ENCODE measurements around the gene TRIO. TPM values are rescaled to one million over a fixed set of nuclear protein-coding genes. Genes with fewer than 3 reads are reported as not detected.

Gene TRIO
- polyA plus RNA-seq, 1 experiment = 176 TPM

DNA sequence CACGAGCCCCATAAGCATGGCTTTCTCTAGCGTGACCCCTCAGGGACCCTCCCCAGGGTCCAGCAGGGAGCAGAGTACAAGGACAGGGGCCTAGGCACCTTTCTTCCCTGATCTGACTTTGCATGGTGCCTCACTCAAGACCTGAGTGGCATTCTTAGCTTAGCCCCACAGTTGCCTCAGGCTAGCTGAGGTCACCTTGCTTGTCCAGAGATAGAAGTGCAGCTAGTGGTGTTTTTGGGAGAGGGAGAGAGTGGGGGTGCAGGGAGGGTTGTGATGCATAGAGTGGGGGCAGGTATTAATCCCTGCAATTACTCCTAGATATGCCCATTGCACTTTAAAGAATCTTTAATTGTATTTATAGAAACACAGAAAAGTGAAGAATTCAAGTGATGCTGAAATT lies 8.4 kb upstream of the TRIO start:
- TF ChIP-seq, protein P1, sequence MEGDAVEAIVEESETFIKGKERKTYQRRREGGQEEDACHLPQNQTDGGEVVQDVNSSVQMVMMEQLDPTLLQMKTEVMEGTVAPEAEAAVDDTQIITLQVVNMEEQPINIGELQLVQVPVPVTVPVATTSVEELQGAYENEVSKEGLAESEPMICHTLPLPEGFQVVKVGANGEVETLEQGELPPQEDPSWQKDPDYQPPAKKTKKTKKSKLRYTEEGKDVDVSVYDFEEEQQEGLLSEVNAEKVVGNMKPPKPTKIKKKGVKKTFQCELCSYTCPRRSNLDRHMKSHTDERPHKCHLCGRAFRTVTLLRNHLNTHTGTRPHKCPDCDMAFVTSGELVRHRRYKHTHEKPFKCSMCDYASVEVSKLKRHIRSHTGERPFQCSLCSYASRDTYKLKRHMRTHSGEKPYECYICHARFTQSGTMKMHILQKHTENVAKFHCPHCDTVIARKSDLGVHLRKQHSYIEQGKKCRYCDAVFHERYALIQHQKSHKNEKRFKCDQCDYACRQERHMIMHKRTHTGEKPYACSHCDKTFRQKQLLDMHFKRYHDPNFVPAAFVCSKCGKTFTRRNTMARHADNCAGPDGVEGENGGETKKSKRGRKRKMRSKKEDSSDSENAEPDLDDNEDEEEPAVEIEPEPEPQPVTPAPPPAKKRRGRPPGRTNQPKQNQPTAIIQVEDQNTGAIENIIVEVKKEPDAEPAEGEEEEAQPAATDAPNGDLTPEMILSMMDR (IDR thresholded peaks at IDR 0.05; ENCODE audit: insufficient read depth, low read depth, low read length) = no peak
- ChIA-PET CTCF (interaction anchor here (0.6 to 1.6 kb wide), 5 partner anchors 15 to 416 kb away, joined by 3 to 5 read pairs (median 3); no protein-coding TSS in a partner anchor), POLR2A (no interaction called here)

DNA sequence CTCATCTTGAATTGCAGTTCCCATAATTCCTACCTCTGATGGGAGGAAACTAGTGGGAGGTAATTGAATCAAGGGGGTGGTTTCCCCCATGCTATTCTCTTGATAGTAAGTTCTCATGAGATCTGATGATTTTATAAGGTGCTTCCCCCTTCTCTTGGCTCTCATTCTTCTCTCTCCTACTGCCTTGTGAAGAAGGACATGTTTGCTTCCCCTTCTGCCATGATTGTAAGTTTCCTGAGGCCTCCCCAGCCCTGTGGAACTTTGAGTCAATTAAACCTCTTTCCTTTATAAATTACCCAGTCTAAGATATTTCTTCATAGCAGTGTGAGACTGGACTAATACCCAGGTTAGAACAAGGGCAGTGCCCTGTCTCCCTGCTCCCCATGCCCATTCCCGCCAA lies 7.5 kb upstream of the TRIO start:
- TF ChIP-seq, protein P1 (IDR thresholded peaks at IDR 0.05; ENCODE audit: insufficient read depth, low read depth, low read length) = no peak

More for the DNA sequence above, 8.4 kb upstream of the TRIO start:
- no peak for DNase-seq (ENCODE audit: low read depth)
- Histone ChIP-seq H3K36me3 (ENCODE audit: control insufficient read depth, insufficient read depth, low read length) (no peaks in the 10 kb centered on the region), H3K4me3 (ENCODE audit: low read depth, low read length) (no peak overlapping the region), H3K27me3 (ENCODE audit: control insufficient read depth, insufficient read depth, low read length) (no peaks in the 10 kb centered on the region)

DNA sequence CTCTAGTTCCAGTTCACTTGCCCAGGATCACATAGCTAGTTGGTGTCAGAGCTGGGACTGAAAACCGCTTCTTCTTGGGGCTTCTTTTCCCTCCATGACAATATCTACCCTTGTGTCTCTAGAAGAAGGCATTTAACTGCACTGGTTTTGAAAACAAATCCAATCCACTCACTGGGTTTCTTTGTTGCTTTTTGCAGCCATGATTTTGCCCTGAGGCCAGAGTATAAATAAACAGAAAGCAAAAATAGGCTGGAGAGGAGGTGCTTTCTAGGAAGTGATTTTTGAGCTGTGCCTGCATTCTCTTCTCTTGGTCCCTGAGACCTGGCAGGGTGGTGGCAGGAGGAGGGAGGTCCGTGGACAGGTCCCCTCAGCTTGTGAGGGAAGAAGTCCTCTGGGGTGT lies 6.9 kb upstream of the TRIO start:
- TF ChIP-seq, protein P1 (IDR thresholded peaks at IDR 0.05; ENCODE audit: insufficient read depth, low read depth, low read length) = no peak
- CTCF ChIA-PET = no interaction called here
- no peak for DNase-seq (ENCODE audit: low read depth)

More for the DNA sequence above, 7.5 kb upstream of the TRIO start:
- H3K27me3 ChIP-seq (ENCODE audit: control insufficient read depth, insufficient read depth, low read length) = no peaks in the 10 kb centered on the region
- no peaks in the 10 kb centered on the region for H3K36me3 ChIP-seq (ENCODE audit: control insufficient read depth, insufficient read depth, low read length)
- ChIA-PET CTCF (interaction anchor here (1.0 kb wide), 1 partner anchor 16 kb away, joined by 3 read pairs; no protein-coding TSS in a partner anchor), POLR2A (no interaction called here)
- H3K4me3 ChIP-seq (ENCODE audit: low read depth, low read length) = no peak overlapping the region
- no peak for DNase-seq (ENCODE audit: low read depth)

DNA sequence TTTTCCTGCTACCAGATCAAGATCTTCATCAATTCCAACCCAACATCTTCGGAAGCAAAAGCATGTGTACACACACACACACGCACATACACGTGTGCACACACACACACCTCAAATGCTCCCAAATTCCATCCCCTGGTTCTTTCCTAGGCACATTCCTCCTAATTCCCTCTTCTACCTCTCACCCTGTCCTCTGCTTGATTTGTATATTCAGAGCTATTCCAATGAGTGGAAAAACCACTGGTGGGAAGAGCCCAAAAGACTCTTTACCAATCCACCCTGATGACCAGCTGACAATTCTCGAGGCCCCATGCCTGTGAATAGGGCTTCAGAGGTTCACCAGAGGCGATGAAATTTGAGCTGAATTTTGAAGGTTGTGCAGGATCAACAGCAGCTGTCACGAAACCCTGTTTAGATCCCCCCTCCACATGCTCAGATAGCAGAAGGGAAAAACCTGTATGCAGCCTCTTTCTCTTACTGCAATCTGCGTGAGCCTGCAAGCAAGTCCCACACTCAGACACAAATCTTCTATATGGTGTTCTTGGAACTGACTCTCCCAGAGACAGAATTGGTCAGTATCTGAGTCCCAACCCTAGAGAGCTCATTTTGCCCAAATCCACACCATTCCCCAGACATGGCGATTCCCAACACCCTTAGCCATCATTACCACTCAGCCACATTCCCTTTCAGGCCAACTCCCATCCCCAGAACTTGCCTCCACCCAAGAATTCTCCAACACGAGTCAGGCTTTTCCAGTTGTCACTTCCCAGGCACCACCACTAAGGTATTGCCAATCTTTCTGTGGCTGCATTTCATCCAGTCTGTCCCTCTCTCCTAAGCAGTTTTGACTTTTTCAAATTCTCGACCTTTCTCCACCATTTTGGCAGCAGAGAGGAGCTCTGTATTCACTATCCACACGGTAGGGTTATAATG lies 4.3 kb upstream of the TRIO start:
- H3K36me3 ChIP-seq (ENCODE audit: control insufficient read depth, insufficient read depth, low read length) = no peaks in the 10 kb centered on the region
- no peak for DNase-seq (ENCODE audit: low read depth)
- CTCF ChIA-PET = interaction anchor here (0.9 to 2.1 kb wide), 7 partner anchors 15 to 153 kb away, joined by 3 to 10 read pairs (median 4); no protein-coding TSS in a partner anchor

More for the DNA sequence above, 6.9 kb upstream of the TRIO start:
- Histone ChIP-seq H3K27me3 (ENCODE audit: control insufficient read depth, insufficient read depth, low read length) (no peaks in the 10 kb centered on the region), H3K36me3 (ENCODE audit: control insufficient read depth, insufficient read depth, low read length) (no peaks in the 10 kb centered on the region), H3K4me3 (ENCODE audit: low read depth, low read length) (no peak overlapping the region)
- POLR2A ChIA-PET = no interaction called here

More for the DNA sequence above, 4.3 kb upstream of the TRIO start:
- Histone ChIP-seq H3K27me3 (ENCODE audit: control insufficient read depth, insufficient read depth, low read length) (no peaks in the 10 kb centered on the region), H3K4me3 (ENCODE audit: low read depth, low read length) (no peak overlapping the region)
- TF ChIP-seq, protein P1 (IDR thresholded peaks at IDR 0.05; ENCODE audit: insufficient read depth, low read depth, low read length) = no peak
- POLR2A ChIA-PET = interaction anchor here (0.9 kb wide), 1 partner anchor 84 kb away, joined by 3 read pairs; no protein-coding TSS in a partner anchor

Data from BJ (cell line).